GM06990 (cell line): Measurements from ENCODE around the gene GALNT6.

ENCODE experiments used
- DNase-seq: peaks from one replicate; pipeline ENCODE4 v3.0.0-alpha.2; 2011; ENCODE audit not compliant: insufficient read length; ENCODE audit errors: extremely low read depth
- H3K27me3 ChIP-seq: replicated peaks from 2 replicates; pipeline ENCODE4 v1.6.0; 2011; ENCODE audit warnings: low read length; ENCODE audit not compliant: control insufficient read depth, insufficient read depth
- H3K36me3 ChIP-seq: 2 replicates; pipeline ENCODE4 v1.5.1; 2011; ENCODE audit warnings: low read length; ENCODE audit not compliant: control insufficient read depth, insufficient read depth
- H3K4me3 ChIP-seq: replicated peaks from 2 replicates; pipeline ENCODE4 v1.5.1; 2011; ENCODE audit warnings: low read depth, mild to moderate bottlenecking, control low read depth, low read length
- CTCF ChIP-seq: IDR thresholded peaks from 2 replicates; pipeline ENCODE4 v1.5.1; 2011; ENCODE audit warnings: low read length, control low read depth, mild to moderate bottlenecking, inconsistent platforms; ENCODE audit not compliant: insufficient read depth, poor library complexity, severe bottlenecking

GALNT6 gene

GRCh38 chr12:51368640-51369517, 22.3 kb downstream of the GALNT6 start:
- H3K36me3 ChIP-seq: peaks cover 2% of the 10 kb centered on the region
- peak; percentile 88 for DNase-seq
- no peak overlapping the region for H3K4me3 ChIP-seq
- no peaks in the 10 kb centered on the region for H3K27me3 ChIP-seq
- no peak for TF ChIP-seq CTCF

- TF ChIP-seq CTCF: no peak
- no peak overlapping the region for H3K4me3 ChIP-seq
Observed at GRCh38 chr12:51365276-51365675, 25.9 kb downstream of the GALNT6 start.

GRCh38 chr12:51364001-51364400, 27.2 kb downstream of the GALNT6 start:
- Histone ChIP-seq H3K27me3 (no peaks in the 10 kb centered on the region), H3K36me3 (peaks cover 7% of the 10 kb centered on the region), H3K4me3 (no peak overlapping the region)
- DNase-seq: no peak
- TF ChIP-seq CTCF: no peak

More at GRCh38 chr12:51365276-51365675, 25.9 kb downstream of the GALNT6 start:
- Histone ChIP-seq H3K27me3 (no peaks in the 10 kb centered on the region), H3K36me3 (peaks cover 7% of the 10 kb centered on the region)
- DNase-seq: no peak

- no peak for TF ChIP-seq CTCF
- Histone ChIP-seq H3K36me3 (peaks cover 7% of the 10 kb centered on the region), H3K27me3 (no peaks in the 10 kb centered on the region), H3K4me3 (no peak overlapping the region)
- DNase-seq: no peak
Observed at GRCh38 chr12:51362747-51363342, 28.4 kb downstream of the GALNT6 start.

GRCh38 chr12:51362307-51362706, 28.9 kb downstream of the GALNT6 start:
- Histone ChIP-seq H3K36me3 (peaks cover 7% of the 10 kb centered on the region), H3K27me3 (no peaks in the 10 kb centered on the region), H3K4me3 (no peak overlapping the region)
- no peak for DNase-seq
- TF ChIP-seq CTCF: no peak
